ENCODE measurements around the gene ALMS1. TPM values are rescaled to one million over a fixed set of nuclear protein-coding genes. Genes with fewer than 3 reads are reported as not detected.
A peak's percentile ranks its signal among the peaks of the same experiment; 100 is the strongest.

The ALMS1 gene, protein sequence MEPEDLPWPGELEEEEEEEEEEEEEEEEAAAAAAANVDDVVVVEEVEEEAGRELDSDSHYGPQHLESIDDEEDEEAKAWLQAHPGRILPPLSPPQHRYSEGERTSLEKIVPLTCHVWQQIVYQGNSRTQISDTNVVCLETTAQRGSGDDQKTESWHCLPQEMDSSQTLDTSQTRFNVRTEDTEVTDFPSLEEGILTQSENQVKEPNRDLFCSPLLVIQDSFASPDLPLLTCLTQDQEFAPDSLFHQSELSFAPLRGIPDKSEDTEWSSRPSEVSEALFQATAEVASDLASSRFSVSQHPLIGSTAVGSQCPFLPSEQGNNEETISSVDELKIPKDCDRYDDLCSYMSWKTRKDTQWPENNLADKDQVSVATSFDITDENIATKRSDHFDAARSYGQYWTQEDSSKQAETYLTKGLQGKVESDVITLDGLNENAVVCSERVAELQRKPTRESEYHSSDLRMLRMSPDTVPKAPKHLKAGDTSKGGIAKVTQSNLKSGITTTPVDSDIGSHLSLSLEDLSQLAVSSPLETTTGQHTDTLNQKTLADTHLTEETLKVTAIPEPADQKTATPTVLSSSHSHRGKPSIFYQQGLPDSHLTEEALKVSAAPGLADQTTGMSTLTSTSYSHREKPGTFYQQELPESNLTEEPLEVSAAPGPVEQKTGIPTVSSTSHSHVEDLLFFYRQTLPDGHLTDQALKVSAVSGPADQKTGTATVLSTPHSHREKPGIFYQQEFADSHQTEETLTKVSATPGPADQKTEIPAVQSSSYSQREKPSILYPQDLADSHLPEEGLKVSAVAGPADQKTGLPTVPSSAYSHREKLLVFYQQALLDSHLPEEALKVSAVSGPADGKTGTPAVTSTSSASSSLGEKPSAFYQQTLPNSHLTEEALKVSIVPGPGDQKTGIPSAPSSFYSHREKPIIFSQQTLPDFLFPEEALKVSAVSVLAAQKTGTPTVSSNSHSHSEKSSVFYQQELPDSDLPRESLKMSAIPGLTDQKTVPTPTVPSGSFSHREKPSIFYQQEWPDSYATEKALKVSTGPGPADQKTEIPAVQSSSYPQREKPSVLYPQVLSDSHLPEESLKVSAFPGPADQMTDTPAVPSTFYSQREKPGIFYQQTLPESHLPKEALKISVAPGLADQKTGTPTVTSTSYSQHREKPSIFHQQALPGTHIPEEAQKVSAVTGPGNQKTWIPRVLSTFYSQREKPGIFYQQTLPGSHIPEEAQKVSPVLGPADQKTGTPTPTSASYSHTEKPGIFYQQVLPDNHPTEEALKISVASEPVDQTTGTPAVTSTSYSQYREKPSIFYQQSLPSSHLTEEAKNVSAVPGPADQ (N-terminal part only)
- total RNA-seq = 10 to 100 TPM; 34.2 to 44.5 TPM

DNA sequence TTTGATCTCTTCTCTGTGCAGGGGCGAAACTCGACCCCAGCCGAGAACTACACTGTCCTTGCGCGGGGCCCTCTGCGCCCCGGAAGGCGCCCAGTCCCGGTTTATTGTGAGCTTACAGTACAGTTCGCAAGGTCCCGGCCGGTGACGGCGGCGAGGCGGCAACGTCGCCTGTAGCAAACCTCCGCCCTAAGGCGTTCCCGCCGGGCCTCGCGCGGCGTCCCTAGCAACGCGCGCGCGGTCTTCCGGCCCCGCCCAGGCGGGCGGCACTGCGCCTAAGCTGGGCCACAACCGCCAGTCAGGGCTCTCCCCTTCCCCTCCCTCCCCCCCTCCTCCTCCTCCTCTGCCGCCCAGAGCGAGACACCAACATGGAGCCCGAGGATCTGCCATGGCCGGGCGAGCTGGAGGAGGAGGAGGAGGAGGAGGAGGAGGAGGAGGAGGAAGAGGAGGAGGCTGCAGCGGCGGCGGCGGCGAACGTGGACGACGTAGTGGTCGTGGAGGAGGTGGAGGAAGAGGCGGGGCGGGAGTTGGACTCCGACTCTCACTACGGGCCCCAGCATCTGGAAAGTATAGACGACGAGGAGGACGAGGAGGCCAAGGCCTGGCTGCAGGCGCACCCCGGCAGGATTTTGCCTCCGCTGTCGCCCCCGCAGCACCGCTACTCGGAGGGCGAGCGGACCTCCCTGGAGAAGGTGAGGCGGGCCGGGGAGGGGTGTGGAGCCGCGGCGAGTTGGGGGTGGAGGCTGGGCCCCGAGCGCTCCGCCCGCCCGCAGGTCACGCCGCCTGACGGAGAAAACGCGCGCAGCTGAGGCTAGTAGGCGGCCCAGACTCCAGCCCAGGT is at the start of gene ALMS1:
ALMS1 (plus strand) TSS at position 333 of the 838 bp plus-strand sequence; CDS start at position 366, 33 bp downstream.
- Histone ChIP-seq H3K4me1 (peaks cover 21% of the 10 kb centered on the region), H3K4me3 (peak within 1 kb of the TSS; percentile 73 to 95), H3K27ac (peak within 1 kb of the TSS; percentile 88 to 95 (median 91)), H3K27me3 (no peaks in the 10 kb centered on the region), H3K9me3 (no peaks in the 10 kb centered on the region), H3K36me3 (replicated peaks in 1 of 2; ENCODE audit: insufficient read depth in 1 of 2, low read depth in 2 of 2) (no peaks in the 10 kb centered on the region)
- ATAC-seq (peak; percentile 95), DNase-seq (peak; percentile 88 to 92 (median 91))
- intact Hi-C loops (cut with DNase I) = no loop called here
- WGBS, 2 donors = 0 to 1% methylated on average over 43 to 77 of the region's 84 CpGs
- TF ChIP-seq CTCF (IDR thresholded peaks at IDR 0.05) (peak in 5 of 7 experiments; percentile 11 to 46 (median 31)), POLR2A (IDR thresholded peaks at IDR 0.05) (peak; percentile 51 to 85 (median 81))

GRCh38 chr2:73337828-73338227 is 47.8 kb upstream of the ALMS1 start:
- TF ChIP-seq CTCF (IDR thresholded peaks at IDR 0.05) (no peak), POLR2A (IDR thresholded peaks at IDR 0.05) (no peak)
- intact Hi-C loops (cut with DNase I) = no loop called here
- ATAC-seq (no peak), DNase-seq (no peak)
- Histone ChIP-seq H3K4me1 (no peaks in the 10 kb centered on the region), H3K4me3 (no peak overlapping the region), H3K36me3 (replicated peaks in 1 of 2; ENCODE audit: insufficient read depth in 1 of 2, low read depth in 2 of 2) (no peaks in the 10 kb centered on the region), H3K9me3 (no peaks in the 10 kb centered on the region), H3K27ac (no peak overlapping the region), H3K27me3 (no peaks in the 10 kb centered on the region)
- WGBS, 2 donors = 23 to 38% methylated on average over 3 of the region's 3 CpGs

- no peaks in the 10 kb centered on the region for H3K36me3 ChIP-seq (replicated peaks in 1 of 2; ENCODE audit: insufficient read depth in 1 of 2, low read depth in 2 of 2)
- DNase-seq (no peak), ATAC-seq (no peak)
- no peak overlapping the region for H3K27ac ChIP-seq
- H3K4me1 ChIP-seq = no peaks in the 10 kb centered on the region
- H3K4me3 ChIP-seq = no peak overlapping the region
- H3K27me3 ChIP-seq = no peaks in the 10 kb centered on the region
- 69 to 78% methylated on average over 3 of the region's 3 CpGs for WGBS, 2 donors
- H3K9me3 ChIP-seq = no peaks in the 10 kb centered on the region
- TF ChIP-seq POLR2A (IDR thresholded peaks at IDR 0.05) (no peak), CTCF (IDR thresholded peaks at IDR 0.05) (no peak)
- intact Hi-C loops (cut with DNase I) = no loop called here
These were observed 46.4 kb upstream of the ALMS1 start for GRCh38 chr2:73339201-73339600.

GRCh38 chr2:73341039-73341438 is 44.6 kb upstream of the ALMS1 start:
- no peak overlapping the region for H3K4me3 ChIP-seq
- H3K27me3 ChIP-seq = no peaks in the 10 kb centered on the region
- no peak for TF ChIP-seq CTCF (IDR thresholded peaks at IDR 0.05)
- TF ChIP-seq POLR2A (IDR thresholded peaks at IDR 0.05) = no peak
- H3K36me3 ChIP-seq (replicated peaks in 1 of 2; ENCODE audit: insufficient read depth in 1 of 2, low read depth in 2 of 2) = no peaks in the 10 kb centered on the region
- intact Hi-C loops (cut with DNase I) = no loop called here
- H3K27ac ChIP-seq = no peak overlapping the region
- no peaks in the 10 kb centered on the region for H3K9me3 ChIP-seq
- H3K4me1 ChIP-seq = no peaks in the 10 kb centered on the region
- 48 to 58% methylated on average over 3 of the region's 3 CpGs for WGBS, 2 donors
- no peak for ATAC-seq
- DNase-seq = no peak
